Endothelial cell (in vitro differentiated cells): ENCODE measurements around the gene KSR2. TPM values are rescaled to one million over a fixed set of nuclear protein-coding genes. Genes with fewer than 3 reads are reported as not detected.

ENCODE experiments used
- DNase-seq: peaks from one replicate; pipeline ENCODE4 v3.0.0; 2021; ENCODE audit warnings: low spot score
- H3K27ac Mint-ChIP-seq: one replicate; pipeline ENCODE4 v1.8.0; 2021; ENCODE audit warnings: mixed read lengths, inconsistent platforms; ENCODE audit not compliant: unreplicated experiment
- H3K27me3 Mint-ChIP-seq: one replicate; pipeline ENCODE4 v1.8.0; 2021; ENCODE audit warnings: mild to moderate bottlenecking, moderate library complexity, mixed read lengths, inconsistent platforms; ENCODE audit not compliant: unreplicated experiment
- H3K36me3 Mint-ChIP-seq: one replicate; pipeline ENCODE4 v1.8.0; 2021; ENCODE audit warnings: mild to moderate bottlenecking, low read depth, mixed read lengths, inconsistent platforms; ENCODE audit not compliant: unreplicated experiment
- H3K4me1 Mint-ChIP-seq: one replicate; pipeline ENCODE4 v1.8.0; 2021; ENCODE audit warnings: mild to moderate bottlenecking, mixed read lengths, inconsistent platforms; ENCODE audit not compliant: unreplicated experiment
- H3K4me3 Mint-ChIP-seq: one replicate; pipeline ENCODE4 v1.8.0; 2021; ENCODE audit warnings: mild to moderate bottlenecking, mixed read lengths, inconsistent platforms; ENCODE audit not compliant: unreplicated experiment
- H3K9me3 Mint-ChIP-seq: one replicate; pipeline ENCODE4 v1.8.0; 2021; ENCODE audit warnings: mixed read lengths, inconsistent platforms; ENCODE audit not compliant: unreplicated experiment
- CTCF ChIP-seq: fragments of 200-600 bp; sonication (generic); IDR thresholded peaks from one replicate; pipeline ENCODE4 v1.5.0; 2021; ENCODE audit warnings: antibody characterized with exemption; ENCODE audit not compliant: unreplicated experiment
- total RNA-seq: library from RNA; stranded (reverse); fragmentation: NEBNext Ultra II Directional; extraction: Animal tissue kit (Norgen Biotek cat#: 25700); gene quantifications from one replicate; pipeline ENCODE4 v1.2.1, GENCODE V29; 2021; ENCODE audit not compliant: unreplicated experiment

Gene KSR2
- total RNA-seq, 1 donor from 2014 or later, result 0.05 TPM

GRCh38 chr12:117502233-117502632, 466.6 kb downstream of the KSR2 start:
- Mint-ChIP-seq H3K9me3 (no peaks in the 10 kb centered on the region), H3K27me3 (peaks cover 3% of the 10 kb centered on the region), H3K4me1 (no peaks in the 10 kb centered on the region), H3K27ac (no peak overlapping the region), H3K4me3 (no peak overlapping the region), H3K36me3 (no peaks in the 10 kb centered on the region)
- no peak for TF ChIP-seq CTCF
- DNase-seq, result no peak

GRCh38 chr12:117501076-117501869, 467.5 kb downstream of the KSR2 start:
- H3K27me3 Mint-ChIP-seq, result peaks cover 3% of the 10 kb centered on the region
- H3K9me3 Mint-ChIP-seq, result no peaks in the 10 kb centered on the region
- no peak for TF ChIP-seq CTCF
- no peaks in the 10 kb centered on the region for H3K4me1 Mint-ChIP-seq
- no peak overlapping the region for H3K4me3 Mint-ChIP-seq
- H3K27ac Mint-ChIP-seq, result no peak overlapping the region
- DNase-seq, result no peak
- H3K36me3 Mint-ChIP-seq, result no peaks in the 10 kb centered on the region

GRCh38 chr12:117499759-117500485, 468.9 kb downstream of the KSR2 start:
- no peak overlapping the region for H3K4me3 Mint-ChIP-seq
- H3K9me3 Mint-ChIP-seq, result no peaks in the 10 kb centered on the region
- H3K27me3 Mint-ChIP-seq, result peaks cover 3% of the 10 kb centered on the region
- no peak overlapping the region for H3K27ac Mint-ChIP-seq
- no peaks in the 10 kb centered on the region for H3K4me1 Mint-ChIP-seq
- no peak for TF ChIP-seq CTCF
- H3K36me3 Mint-ChIP-seq, result no peaks in the 10 kb centered on the region
- no peak for DNase-seq

- peaks cover 3% of the 10 kb centered on the region for H3K27me3 Mint-ChIP-seq
Observed at GRCh38 chr12:117498880-117499279, 469.9 kb downstream of the KSR2 start.

More at GRCh38 chr12:117498880-117499279, 469.9 kb downstream of the KSR2 start:
- TF ChIP-seq CTCF, result no peak
- Mint-ChIP-seq H3K27ac (no peak overlapping the region), H3K9me3 (no peaks in the 10 kb centered on the region), H3K4me3 (no peak overlapping the region), H3K36me3 (no peaks in the 10 kb centered on the region), H3K4me1 (no peaks in the 10 kb centered on the region)
- DNase-seq, result no peak
